ENCODE measurements around the gene SUGCT.

Gene SUGCT

DNA sequence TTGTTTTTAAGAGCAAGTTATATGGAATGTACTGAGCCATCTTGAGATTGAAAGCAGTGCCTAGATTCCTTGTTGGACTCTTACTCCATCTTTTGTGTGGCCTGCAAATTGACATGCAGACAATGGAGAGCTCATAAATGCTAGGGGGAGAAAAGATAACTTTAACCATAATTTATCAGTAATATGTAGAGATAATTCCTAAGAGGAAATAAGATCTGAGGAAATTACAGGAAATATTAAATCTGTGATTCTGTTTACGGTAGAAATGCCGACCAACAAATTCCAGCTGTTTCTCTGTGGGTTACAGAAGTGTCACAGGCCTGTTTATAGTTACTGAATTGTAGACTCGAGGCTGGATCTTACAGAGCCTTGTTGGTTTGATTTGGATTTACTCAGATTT lies 348.0 kb downstream of the SUGCT start:
- H2AFZ ChIP-seq (ENCODE audit: low read depth, low read length), result no peak overlapping the region

GRCh38 chr7:40483630-40484029 lies 348.8 kb downstream of the SUGCT start:
- no peak overlapping the region for H3K9ac ChIP-seq (ENCODE audit: low read length)
- H3K36me3 ChIP-seq (replicated peaks; ENCODE audit: low read depth, low read length), result no peaks in the 10 kb centered on the region
- no peaks in the 10 kb centered on the region; the same call in 1 of the 2 replicates for H3K27me3 ChIP-seq (ENCODE audit: low read depth, low read length)
- H3K4me2 ChIP-seq (ENCODE audit: low read length), result no peak overlapping the region
- H3K27ac ChIP-seq (ENCODE audit: low read length), result no peak overlapping the region
- H3K9me3 ChIP-seq (ENCODE audit: insufficient read depth, low read length), result no peaks in the 10 kb centered on the region
- H3K4me1 ChIP-seq (ENCODE audit: low read length), result no peaks in the 10 kb centered on the region
- no peaks in the 10 kb centered on the region for H3K79me2 ChIP-seq (ENCODE audit: low read length)
- no peaks in the 10 kb centered on the region for H4K20me1 ChIP-seq (ENCODE audit: insufficient read depth, low read length)
- H2AFZ ChIP-seq (ENCODE audit: low read depth, low read length), result no peak overlapping the region
- TF ChIP-seq EZH2phosphoT487 (IDR thresholded peaks at IDR 0.05; ENCODE audit: low read depth), result no peak
- TF ChIP-seq CTCF (IDR thresholded peaks at IDR 0.05; ENCODE audit: low read depth, low read length), result no peak
- H3K4me3 ChIP-seq (ENCODE audit: low read length), result no peak overlapping the region

More for the DNA sequence above, 348.0 kb downstream of the SUGCT start:
- Histone ChIP-seq H3K9ac (ENCODE audit: low read length) (no peak overlapping the region), H3K4me2 (ENCODE audit: low read length) (no peak overlapping the region), H3K27me3 (ENCODE audit: low read depth, low read length) (no peaks in the 10 kb centered on the region), H3K9me3 (ENCODE audit: insufficient read depth, low read length) (no peaks in the 10 kb centered on the region), H3K36me3 (replicated peaks; ENCODE audit: low read depth, low read length) (no peaks in the 10 kb centered on the region), H3K4me1 (ENCODE audit: low read length) (no peaks in the 10 kb centered on the region), H3K4me3 (ENCODE audit: low read length) (no peak overlapping the region), H4K20me1 (ENCODE audit: insufficient read depth, low read length) (no peaks in the 10 kb centered on the region), H3K27ac (ENCODE audit: low read length) (no peak overlapping the region), H3K79me2 (ENCODE audit: low read length) (no peaks in the 10 kb centered on the region)
- TF ChIP-seq EZH2phosphoT487 (IDR thresholded peaks at IDR 0.05; ENCODE audit: low read depth) (no peak), CTCF (IDR thresholded peaks at IDR 0.05; ENCODE audit: low read depth, low read length) (no peak)

DNA sequence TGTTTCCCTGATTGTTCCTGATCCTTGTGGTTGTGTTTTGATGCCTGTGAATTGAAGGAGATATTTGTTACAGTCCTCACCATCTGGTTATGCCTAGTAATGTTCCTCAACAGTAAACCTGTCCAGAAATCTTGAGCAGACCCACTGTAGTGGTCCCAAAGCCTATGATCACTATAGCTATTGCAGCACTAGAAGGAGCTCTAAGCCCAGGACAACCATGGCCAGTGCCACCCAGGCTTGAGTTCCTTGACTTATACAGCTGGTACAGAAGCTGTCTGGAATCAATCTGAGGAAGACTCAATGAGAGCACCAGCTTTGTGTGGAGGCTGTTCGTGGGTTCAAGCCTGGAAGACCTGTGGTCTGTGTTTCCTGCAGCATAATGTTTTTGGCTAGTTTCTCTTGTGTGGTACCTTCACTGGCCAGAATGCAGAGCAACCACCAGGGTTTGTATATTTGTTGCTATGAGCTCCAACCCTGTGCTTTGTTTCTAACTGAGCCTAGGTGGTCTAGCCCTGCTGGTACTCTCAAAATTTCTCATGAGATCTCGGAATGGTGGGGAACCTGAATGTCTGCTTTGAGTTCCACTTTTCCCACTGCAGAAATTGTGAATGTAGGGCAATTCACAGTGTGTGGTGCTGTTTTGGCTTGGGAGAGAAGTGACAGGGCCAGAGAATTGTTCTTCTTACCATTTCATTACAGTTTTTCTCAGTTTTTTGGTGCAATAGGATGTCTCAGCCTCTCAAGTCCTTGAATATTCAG lies 355.2 kb downstream of the SUGCT start:
- Histone ChIP-seq H3K27ac (ENCODE audit: low read length) (no peak overlapping the region), H2AFZ (ENCODE audit: low read depth, low read length) (no peak overlapping the region), H3K36me3 (replicated peaks; ENCODE audit: low read depth, low read length) (no peaks in the 10 kb centered on the region)

DNA sequence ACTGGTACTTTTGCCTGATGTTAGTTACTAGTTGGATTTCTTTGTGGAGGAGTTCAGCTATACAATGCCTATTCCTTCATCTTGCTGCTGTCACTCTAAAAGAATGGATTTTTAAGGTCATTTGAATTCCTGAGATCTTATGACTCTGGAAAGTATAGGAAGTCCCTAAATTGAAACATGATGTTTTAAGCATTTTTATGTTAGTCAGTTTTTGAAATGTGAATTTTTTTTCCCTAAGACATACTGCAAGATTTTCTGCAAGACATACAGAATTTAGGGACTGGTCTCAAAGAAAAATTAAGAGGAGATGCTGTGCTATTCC lies 355.8 kb downstream of the SUGCT start:
- TF ChIP-seq CTCF (IDR thresholded peaks at IDR 0.05; ENCODE audit: low read depth, low read length), result no peak
- no peak for TF ChIP-seq EZH2phosphoT487 (IDR thresholded peaks at IDR 0.05; ENCODE audit: low read depth)
- H2AFZ ChIP-seq (ENCODE audit: low read depth, low read length), result no peak overlapping the region
- H3K4me1 ChIP-seq (ENCODE audit: low read length), result no peaks in the 10 kb centered on the region
- no peaks in the 10 kb centered on the region for H3K36me3 ChIP-seq (replicated peaks; ENCODE audit: low read depth, low read length)
- no peaks in the 10 kb centered on the region for H4K20me1 ChIP-seq (ENCODE audit: insufficient read depth, low read length)
- H3K4me3 ChIP-seq (ENCODE audit: low read length), result no peak overlapping the region
- no peaks in the 10 kb centered on the region for H3K79me2 ChIP-seq (ENCODE audit: low read length)
- H3K4me2 ChIP-seq (ENCODE audit: low read length), result no peak overlapping the region
- H3K9me3 ChIP-seq (ENCODE audit: insufficient read depth, low read length), result no peaks in the 10 kb centered on the region
- H3K27me3 ChIP-seq (ENCODE audit: low read depth, low read length), result no peaks in the 10 kb centered on the region; the same call in 1 of the 2 replicates
- no peak overlapping the region for H3K27ac ChIP-seq (ENCODE audit: low read length)
- no peak overlapping the region for H3K9ac ChIP-seq (ENCODE audit: low read length)

More for the DNA sequence above, 355.2 kb downstream of the SUGCT start:
- Histone ChIP-seq H3K4me2 (ENCODE audit: low read length) (no peak overlapping the region), H4K20me1 (ENCODE audit: insufficient read depth, low read length) (no peaks in the 10 kb centered on the region), H3K9me3 (ENCODE audit: insufficient read depth, low read length) (no peaks in the 10 kb centered on the region), H3K4me3 (ENCODE audit: low read length) (no peak overlapping the region), H3K9ac (ENCODE audit: low read length) (no peak overlapping the region), H3K27me3 (ENCODE audit: low read depth, low read length) (no peaks in the 10 kb centered on the region; the same call in 1 of the 2 replicates), H3K4me1 (ENCODE audit: low read length) (no peaks in the 10 kb centered on the region), H3K79me2 (ENCODE audit: low read length) (no peaks in the 10 kb centered on the region)
- TF ChIP-seq EZH2phosphoT487 (IDR thresholded peaks at IDR 0.05; ENCODE audit: low read depth) (no peak), CTCF (IDR thresholded peaks at IDR 0.05; ENCODE audit: low read depth, low read length) (no peak)
